Keratinocyte (primary cell): ENCODE measurements around the gene SH3BGRL. TPM values are rescaled to one million over a fixed set of nuclear protein-coding genes. Genes with fewer than 3 reads are reported as not detected.

Experiments
- DNase-seq: peaks from one replicate; pipeline ENCODE4 v3.0.0-alpha.2; 2011; ENCODE audit warnings: low read depth, missing footprints, low spot score
- FAIRE-seq: peaks from 2 replicates; lab custom pipeline; 2011; peaks lifted over from hg19 to GRCh38; lab: Jason Lieb, UNC
- H2AFZ ChIP-seq: 2 replicates; pipeline ENCODE4 v1.6.0; 2012; ENCODE audit warnings: low read length, control low read depth, inconsistent platforms; ENCODE audit not compliant: control insufficient read depth
- H3K27ac ChIP-seq: 2 replicates; pipeline ENCODE4 v1.5.1; 2011; ENCODE audit warnings: low read length; ENCODE audit not compliant: control insufficient read depth, insufficient read depth
- H3K27me3 ChIP-seq: 3 replicates; pipeline ENCODE4 v1.6.0; 2011; ENCODE audit warnings: low read length; ENCODE audit not compliant: control insufficient read depth, insufficient read depth; ENCODE audit errors: extremely low read depth
- H3K36me3 ChIP-seq, 2 experiments: 2 replicates in 1 of 2; 3 replicates in 1 of 2; pipeline ENCODE4 v1.5.1; 2011; ENCODE audit warnings: low read length in 2 of 2, mild to moderate bottlenecking in 1 of 2; ENCODE audit not compliant: control insufficient read depth in 2 of 2, insufficient read depth in 2 of 2; ENCODE audit errors: extremely low read depth in 1 of 2
- H3K4me1 ChIP-seq: 3 replicates; pipeline ENCODE4 v1.5.1; 2011; ENCODE audit warnings: low read length; ENCODE audit not compliant: control insufficient read depth, insufficient read depth; ENCODE audit errors: extremely low read depth
- H3K4me2 ChIP-seq: 3 replicates; pipeline ENCODE4 v1.6.0; 2011; ENCODE audit warnings: low read depth, low read length; ENCODE audit not compliant: control insufficient read depth, insufficient read depth; ENCODE audit errors: extremely low read depth
- H3K4me3 ChIP-seq, 3 experiments: fragments of 200-600 bp in 1 of 3; sonication (generic) in 1 of 3; 2 replicates in 2 of 3; 3 replicates in 1 of 3; pipeline ENCODE4 v1.5.1; 2011 to 2016; ENCODE audit warnings: low read length in 3 of 3, mild to moderate bottlenecking in 3 of 3, control low read depth in 2 of 3, inconsistent platforms in 1 of 3, low read depth in 1 of 3, mixed read lengths in 1 of 3, mixed run types in 1 of 3, moderate library complexity in 1 of 3; ENCODE audit not compliant: control insufficient read depth in 2 of 3, insufficient read depth in 2 of 3; ENCODE audit errors: extremely low read depth in 1 of 3
- H3K79me2 ChIP-seq: 2 replicates; pipeline ENCODE4 v1.6.0; 2012; ENCODE audit warnings: low read length; ENCODE audit not compliant: control insufficient read depth, insufficient read depth
- H3K9ac ChIP-seq: 3 replicates; pipeline ENCODE4 v1.6.0; 2011; ENCODE audit warnings: low read length; ENCODE audit not compliant: control insufficient read depth, insufficient read depth; ENCODE audit errors: extremely low read depth
- H3K9me1 ChIP-seq: 3 replicates; pipeline ENCODE4 v1.6.0; 2011; ENCODE audit warnings: low read length; ENCODE audit not compliant: control insufficient read depth, insufficient read depth; ENCODE audit errors: extremely low read depth
- H3K9me3 ChIP-seq: 2 replicates; pipeline ENCODE4 v1.5.1; 2012; ENCODE audit warnings: low read depth, low read length; ENCODE audit not compliant: control insufficient read depth
- H4K20me1 ChIP-seq: 3 replicates; pipeline ENCODE4 v1.6.0; 2011; ENCODE audit warnings: low read length; ENCODE audit not compliant: control insufficient read depth, insufficient read depth; ENCODE audit errors: extremely low read depth
- CTCF ChIP-seq, 3 experiments: IDR thresholded peaks in 1 of 3; conservative IDR thresholded peaks in 1 of 3; optimal IDR thresholded peaks in 1 of 3; 2 replicates in 2 of 3; 3 replicates in 1 of 3; pipeline versions ENCODE3 to v1.5.1; 2011; ENCODE audit warnings: low read length in 3 of 3, mild to moderate bottlenecking in 3 of 3, moderate library complexity in 2 of 3, control low read depth in 1 of 3, inconsistent platforms in 1 of 3; ENCODE audit not compliant: insufficient read depth in 2 of 3; ENCODE audit errors: extremely low read depth in 1 of 3
- EZH2 ChIP-seq: IDR thresholded peaks from one replicate; pipeline ENCODE4 v1.6.1; 2012; ENCODE audit warnings: inconsistent platforms, mild to moderate bottlenecking, low read length, moderate library complexity
- dilution Hi-C: fragments of 300-500 bp; cut with MboI; formaldehyde crosslinking; loops from one replicate; pipeline ENCODE4 v1.7.0; 2020; ENCODE audit warnings: low sequenced_read_pairs; ENCODE audit not compliant: extremely low pct_ligation_motif_present
- polyA plus RNA-seq, 5 experiments: library from polyadenylated mRNA; depleted of rRNA in 3 of 5; stranded (reverse) in 3 of 5; stranded (forward) in 1 of 5; unstranded in 1 of 5; fragments of >200 nt; gene quantifications; 1 replicate in 1 of 5; 2 replicates in 3 of 5; 3 replicates in 1 of 5; pipeline versions ENCODE4 v1.2.1 to v1.2.3, GENCODE V29; 2011 to 2012; ENCODE audit warnings: missing spikeins in 2 of 5, low read depth in 1 of 5, low replicate concordance in 1 of 5

Gene SH3BGRL
- polyA plus RNA-seq, 1 donor (not counting 4 experiments of a cell fraction or from before 2014, with no cell fraction given) = 82.4 TPM

- no peaks in the 10 kb centered on the region for H3K36me3 ChIP-seq
- no peak overlapping the region for H2AFZ ChIP-seq
- FAIRE-seq = no peak
- H3K4me3 ChIP-seq = no peak overlapping the region
- H3K4me1 ChIP-seq = peaks cover 3% of the 10 kb centered on the region
- no peaks in the 10 kb centered on the region for H3K27me3 ChIP-seq
- dilution Hi-C loops = no loop called here
- DNase-seq = no peak
- H3K27ac ChIP-seq = no peak overlapping the region
- no peak overlapping the region for H3K4me2 ChIP-seq
- no peaks in the 10 kb centered on the region for H3K9me1 ChIP-seq
- H4K20me1 ChIP-seq = no peaks in the 10 kb centered on the region
- no peaks in the 10 kb centered on the region for H3K79me2 ChIP-seq
- peaks cover 4% of the 10 kb centered on the region for H3K9me3 ChIP-seq
- H3K9ac ChIP-seq = no peak overlapping the region
- TF ChIP-seq EZH2 (no peak), CTCF (optimal IDR thresholded peaks at IDR 0.05 in 1 of 3, IDR thresholded peaks at IDR 0.05 in 1 of 3, conservative IDR thresholded peaks at IDR 0.05 in 1 of 3; ENCODE audit: extremely low read depth in 1 of 3, insufficient read depth in 2 of 3, low read length in 3 of 3) (no peak)
Measured at GRCh38 chrX:81241753-81242152, 39.9 kb downstream of the SH3BGRL start.

GRCh38 chrX:81255876-81256275 lies 54.0 kb downstream of the SH3BGRL start:
- Histone ChIP-seq H3K4me1 (peaks cover 4% of the 10 kb centered on the region), H3K4me3 (no peak overlapping the region), H2AFZ (no peak overlapping the region), H3K36me3 (no peaks in the 10 kb centered on the region), H3K9me1 (no peaks in the 10 kb centered on the region), H3K9me3 (no peaks in the 10 kb centered on the region), H3K27ac (no peak overlapping the region), H3K79me2 (no peaks in the 10 kb centered on the region), H4K20me1 (no peaks in the 10 kb centered on the region), H3K27me3 (no peaks in the 10 kb centered on the region), H3K4me2 (no peak overlapping the region), H3K9ac (no peak overlapping the region)
- FAIRE-seq (no peak), DNase-seq (no peak)
- dilution Hi-C loops = no loop called here
- TF ChIP-seq EZH2 (no peak), CTCF (optimal IDR thresholded peaks at IDR 0.05 in 1 of 3, IDR thresholded peaks at IDR 0.05 in 1 of 3, conservative IDR thresholded peaks at IDR 0.05 in 1 of 3; ENCODE audit: extremely low read depth in 1 of 3, insufficient read depth in 2 of 3, low read length in 3 of 3) (no peak)
